ENCODE measurements around the gene ZIC4. TPM values are rescaled to one million over a fixed set of nuclear protein-coding genes. Genes with fewer than 3 reads are reported as not detected.

ZIC4 gene
- total and polyA plus RNA-seq, 2 of the 4 experiments (the other 2 are of a cell fraction): not detected

GRCh38 chr3:147427746-147428145 is 21.4 kb upstream of the ZIC4 start:
- Histone ChIP-seq H2BK120ac (ENCODE audit: low read depth, low read length) (no peak overlapping the region), H3K27me3 (ENCODE audit: control insufficient read depth, insufficient read depth, low read length) (peaks cover 26% of the 10 kb centered on the region), H3K4ac (ENCODE audit: low read depth, low read length) (no peak overlapping the region), H3K4me3 (ENCODE audit: insufficient read depth, low read depth, low read length) (no peak overlapping the region), H3K9me1 (ENCODE audit: insufficient read depth, low read length) (no peaks in the 10 kb centered on the region), H2BK5ac (ENCODE audit: low read depth, low read length, poor library complexity, severe bottlenecking) (no peak overlapping the region), H2AFZ (replicated peaks; ENCODE audit: low read length, poor library complexity) (no peak overlapping the region), H4K8ac (ENCODE audit: low read depth in 2 of 2, low read length in 2 of 2) (no peak overlapping the region), H3K14ac (replicated peaks; ENCODE audit: low read depth, low read length) (no peak overlapping the region), H4K5ac (ENCODE audit: low read depth, low read length) (no peak overlapping the region), H3K4me1 (ENCODE audit: control insufficient read depth, insufficient read depth, low read length) (no peaks in the 10 kb centered on the region), H3K23ac (ENCODE audit: low read depth, low read length) (no peak overlapping the region), H2BK15ac (ENCODE audit: low read depth, low read length) (no peak overlapping the region), H3K9me3 (ENCODE audit: control insufficient read depth, insufficient read depth, low read length) (peaks cover 5% of the 10 kb centered on the region), H2AK9ac (replicated peaks; ENCODE audit: low read depth, low read length, poor library complexity) (no peak overlapping the region), H2BK20ac (ENCODE audit: low read depth, low read length) (no peak overlapping the region), H4K91ac (ENCODE audit: insufficient read depth, low read depth, low read length) (no peak overlapping the region), H3K18ac (ENCODE audit: low read depth, low read length) (no peak overlapping the region), H3K4me2 (ENCODE audit: low read depth, low read length) (no peak overlapping the region), H4K20me1 (ENCODE audit: insufficient read depth, low read length) (no peaks in the 10 kb centered on the region), H3K56ac (ENCODE audit: extremely low read depth, insufficient read depth, low read length) (no peak overlapping the region), H3K27ac (ENCODE audit: insufficient read depth, low read length) (no peak overlapping the region), H2AK5ac (ENCODE audit: low read depth, low read length) (no peak overlapping the region), H3K79me1 (ENCODE audit: low read depth in 1 of 2, low read length in 2 of 2) (no peaks in the 10 kb centered on the region), H3K9ac (ENCODE audit: low read depth, low read length) (no peak overlapping the region), H3K36me3 (ENCODE audit: control insufficient read depth, insufficient read depth, low read length) (no peaks in the 10 kb centered on the region)
- no CpG with 5 or more reads among the region's 3 CpGs for WGBS, 2 experiments (ENCODE audit: extremely low coverage in 2 of 2, insufficient read length in 1 of 2)
- no TSS peak for BruUV-seq (replicated peaks)
- ChIA-PET CTCF (interaction anchor here (0.7 kb wide), 1 partner anchor 8 kb away, joined by 3 read pairs; no protein-coding TSS in a partner anchor), POLR2A (ENCODE audit: unreplicated experiment) (no interaction called here)
- in situ Hi-C loops (cut with MboI; ENCODE audit: low sequenced_read_pairs) (no loop called here), intact Hi-C loops (cut with micrococcal nuclease) (no loop called here), dilution Hi-C loops (cut with HindIII; ENCODE audit: low sequenced_read_pairs, unreplicated experiment) (no loop called here)
- no peak for TF ChIP-seq RAD21 (IDR thresholded peaks at IDR 0.05; ENCODE audit: low read length)
- TF ChIP-seq NFE2L2 (IDR thresholded peaks at IDR 0.05; ENCODE audit: low read depth, low read length): no peak
- TF ChIP-seq POLR2A (IDR thresholded peaks at IDR 0.05; ENCODE audit: low read depth, low read length): no peak
- TF ChIP-seq MXI1 (IDR thresholded peaks at IDR 0.05; ENCODE audit: borderline replicate concordance, low read depth, low read length): no peak
- no peak for TF ChIP-seq CEBPB (IDR thresholded peaks at IDR 0.05; ENCODE audit: low read depth, low read length)
- DNase-seq (no peak), ATAC-seq (ENCODE audit: low read depth) (no peak)
